Ishikawa (cell line): ENCODE data around the gene EMILIN1.

Experiments
- CEBPB ChIP-seq: IDR thresholded peaks from 2 replicates; pipeline ENCODE4 v1.6.1; 2012
- CREB1 ChIP-seq: IDR thresholded peaks from 2 replicates; pipeline ENCODE4 v1.6.1; 2012; ENCODE audit warnings: low read depth
- EGR1 ChIP-seq: IDR thresholded peaks from 2 replicates; pipeline ENCODE4 v1.6.1; 2012
- EP300 ChIP-seq: IDR thresholded peaks from 2 replicates; pipeline ENCODE4 v1.6.1; 2012; ENCODE audit warnings: borderline replicate concordance
- FOXM1 ChIP-seq: IDR thresholded peaks from 2 replicates; pipeline ENCODE4 v1.6.1; 2012; ENCODE audit warnings: low read depth, borderline replicate concordance
- MAX ChIP-seq: IDR thresholded peaks from 2 replicates; pipeline ENCODE4 v1.6.1; 2012
- NFIC ChIP-seq: IDR thresholded peaks from 2 replicates; pipeline ENCODE4 v1.6.1; 2012
- RAD21 ChIP-seq: IDR thresholded peaks from 2 replicates; pipeline ENCODE4 v1.6.1; 2012; ENCODE audit warnings: low read depth
- REST ChIP-seq: IDR thresholded peaks from 2 replicates; pipeline ENCODE4 v1.6.1; 2012; ENCODE audit warnings: low read depth, mild to moderate bottlenecking
- TAF1 ChIP-seq: IDR thresholded peaks from 2 replicates; pipeline ENCODE4 v1.6.1; 2012; ENCODE audit warnings: low read depth, mild to moderate bottlenecking
- TCF12 ChIP-seq: IDR thresholded peaks from 2 replicates; pipeline ENCODE4 v1.6.1; 2012; ENCODE audit warnings: low read depth
- TEAD4 ChIP-seq: IDR thresholded peaks from 2 replicates; pipeline ENCODE4 v1.6.1; 2012
- USF1 ChIP-seq: IDR thresholded peaks from 2 replicates; pipeline ENCODE4 v1.6.1; 2012
- YY1 ChIP-seq: IDR thresholded peaks from 2 replicates; pipeline ENCODE4 v1.6.1; 2012; ENCODE audit warnings: low read depth
- ZBTB7A ChIP-seq: IDR thresholded peaks from 2 replicates; pipeline ENCODE4 v1.6.1; 2012; ENCODE audit warnings: low read depth

The EMILIN1 gene

GRCh38 chr2:27094353-27094984 is 16.1 kb downstream of the EMILIN1 start:
- TF ChIP-seq CEBPB, result no peak
- TF ChIP-seq YY1, result no peak
- no peak for TF ChIP-seq FOXM1
- no peak for TF ChIP-seq TCF12
- TF ChIP-seq NFIC, result no peak

- no peak for TF ChIP-seq YY1
- TF ChIP-seq REST, result no peak
- TF ChIP-seq CREB1, result no peak
- no peak for TF ChIP-seq CEBPB
- TF ChIP-seq TAF1, result no peak
- TF ChIP-seq FOXM1, result no peak
- no peak for TF ChIP-seq TEAD4
- TF ChIP-seq NFIC, result no peak
- no peak for TF ChIP-seq ZBTB7A
Measured at GRCh38 chr2:27095427-27095744, 17.0 kb downstream of the EMILIN1 start.

GRCh38 chr2:27095745-27096651 is 17.6 kb downstream of the EMILIN1 start:
- TF ChIP-seq CEBPB, result peak; percentile 35; the same call in 1 of the 2 replicates
- peak; percentile 75; the same call in 1 of the 2 replicates for TF ChIP-seq ZBTB7A
- TF ChIP-seq TCF12, result no peak

GRCh38 chr2:27096748-27097297 is 18.4 kb downstream of the EMILIN1 start:
- TF ChIP-seq YY1, result no peak
- no peak for TF ChIP-seq TEAD4
- no peak for TF ChIP-seq REST
- no peak for TF ChIP-seq ZBTB7A
- no peak for TF ChIP-seq MAX
- TF ChIP-seq NFIC, result no peak
- no peak for TF ChIP-seq EGR1
- TF ChIP-seq FOXM1, result no peak
- TF ChIP-seq USF1, result no peak
- TF ChIP-seq CREB1, result no peak
- TF ChIP-seq EP300, result no peak
- no peak for TF ChIP-seq TAF1
- no peak for TF ChIP-seq TCF12
- no peak for TF ChIP-seq RAD21
- TF ChIP-seq CEBPB, result no peak

GRCh38 chr2:27097341-27097740 is 18.9 kb downstream of the EMILIN1 start:
- no peak for TF ChIP-seq CREB1

- TF ChIP-seq NFIC, result no peak
- no peak for TF ChIP-seq USF1
- no peak for TF ChIP-seq EP300
- TF ChIP-seq MAX, result no peak
- no peak for TF ChIP-seq TCF12
- TF ChIP-seq REST, result no peak
- no peak for TF ChIP-seq TEAD4
- TF ChIP-seq TAF1, result no peak
- TF ChIP-seq EGR1, result no peak
- TF ChIP-seq YY1, result no peak
- TF ChIP-seq FOXM1, result no peak
Measured at GRCh38 chr2:27099334-27099955, 21.0 kb downstream of the EMILIN1 start.
